ENCODE measurements around the gene MPPED2.

DNA sequence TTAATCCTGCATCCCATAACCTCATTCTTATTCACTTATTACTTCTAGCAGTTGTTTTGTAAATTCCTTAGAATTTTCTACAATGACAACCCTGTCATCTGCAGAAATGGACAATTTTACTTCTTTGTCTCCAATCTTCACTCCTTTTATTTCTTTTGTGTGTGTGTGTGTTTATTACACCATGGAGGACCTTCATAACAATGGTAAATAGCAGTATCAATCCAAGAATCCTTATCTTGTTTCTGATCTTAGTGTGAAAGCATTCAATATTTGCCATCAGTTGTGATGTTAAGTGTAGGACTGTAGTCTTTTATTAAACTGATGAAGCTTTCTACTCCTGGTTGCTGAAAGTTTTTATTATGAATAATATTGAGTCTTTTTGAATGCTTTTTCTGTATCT lies 109.1 kb downstream of the MPPED2 start:
- no peak for TF ChIP-seq EP300 (IDR thresholded peaks at IDR 0.05; ENCODE audit: low read depth in 2 of 2, low read length in 2 of 2)
- no peak for TF ChIP-seq EP300 (CRISPR knock-in tag; IDR thresholded peaks at IDR 0.05; ENCODE audit: borderline replicate concordance)
- TF ChIP-seq, protein P1, sequence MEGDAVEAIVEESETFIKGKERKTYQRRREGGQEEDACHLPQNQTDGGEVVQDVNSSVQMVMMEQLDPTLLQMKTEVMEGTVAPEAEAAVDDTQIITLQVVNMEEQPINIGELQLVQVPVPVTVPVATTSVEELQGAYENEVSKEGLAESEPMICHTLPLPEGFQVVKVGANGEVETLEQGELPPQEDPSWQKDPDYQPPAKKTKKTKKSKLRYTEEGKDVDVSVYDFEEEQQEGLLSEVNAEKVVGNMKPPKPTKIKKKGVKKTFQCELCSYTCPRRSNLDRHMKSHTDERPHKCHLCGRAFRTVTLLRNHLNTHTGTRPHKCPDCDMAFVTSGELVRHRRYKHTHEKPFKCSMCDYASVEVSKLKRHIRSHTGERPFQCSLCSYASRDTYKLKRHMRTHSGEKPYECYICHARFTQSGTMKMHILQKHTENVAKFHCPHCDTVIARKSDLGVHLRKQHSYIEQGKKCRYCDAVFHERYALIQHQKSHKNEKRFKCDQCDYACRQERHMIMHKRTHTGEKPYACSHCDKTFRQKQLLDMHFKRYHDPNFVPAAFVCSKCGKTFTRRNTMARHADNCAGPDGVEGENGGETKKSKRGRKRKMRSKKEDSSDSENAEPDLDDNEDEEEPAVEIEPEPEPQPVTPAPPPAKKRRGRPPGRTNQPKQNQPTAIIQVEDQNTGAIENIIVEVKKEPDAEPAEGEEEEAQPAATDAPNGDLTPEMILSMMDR (CRISPR knock-in tag; IDR thresholded peaks at IDR 0.05) = no peak
- no peak for TF ChIP-seq POLR2AphosphoS5 (IDR thresholded peaks at IDR 0.05; ENCODE audit: low read depth, low read length)
- TF ChIP-seq ZSCAN12 (CRISPR knock-in tag; IDR thresholded peaks at IDR 0.05) = no peak
- TF ChIP-seq TOE1 (CRISPR knock-in tag; IDR thresholded peaks at IDR 0.05) = no peak
- no peak for TF ChIP-seq ZNF652 (CRISPR knock-in tag; IDR thresholded peaks at IDR 0.05; ENCODE audit: borderline replicate concordance, low read depth)
- no peak for TF ChIP-seq EZH2 (conservative IDR thresholded peaks at IDR 0.05; ENCODE audit: low read depth, low read length)
- TF ChIP-seq EEA1 (CRISPR knock-in tag; IDR thresholded peaks at IDR 0.05; ENCODE audit: borderline replicate concordance) = no peak
